DMS153 (cell line): ENCODE results near the gene HDAC9.
"Not testable (repeated sequence)": the region's sequence is repeated elsewhere in the genome, so short reads cannot be mapped to it uniquely, and the experiment has no call there.

Source experiments
- DNase-seq: peaks from one replicate; lab custom pipeline; 2025; lab: John Stamatoyannopoulos, UW

The HDAC9 gene

DNA sequence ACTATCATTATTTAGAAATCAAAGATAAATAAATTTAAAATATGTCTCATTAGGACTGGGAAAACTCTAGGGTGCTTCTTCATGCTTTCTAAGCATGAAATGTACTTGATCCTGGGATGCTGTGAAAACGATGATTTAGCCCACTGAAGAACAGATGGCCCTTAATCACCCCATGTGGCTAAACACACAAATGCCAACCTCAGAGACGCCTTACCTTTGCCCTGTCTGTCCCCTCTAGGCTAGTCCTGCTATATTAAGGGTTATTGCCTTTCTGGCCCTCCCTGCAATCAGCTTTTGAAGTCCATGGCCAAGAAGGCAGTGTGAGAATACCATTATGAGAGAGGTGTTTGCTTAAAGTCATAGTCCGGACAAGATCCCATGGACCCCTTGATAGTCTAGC lies 404.7 kb downstream of the HDAC9 start:
- DNase-seq = no peak

DNA sequence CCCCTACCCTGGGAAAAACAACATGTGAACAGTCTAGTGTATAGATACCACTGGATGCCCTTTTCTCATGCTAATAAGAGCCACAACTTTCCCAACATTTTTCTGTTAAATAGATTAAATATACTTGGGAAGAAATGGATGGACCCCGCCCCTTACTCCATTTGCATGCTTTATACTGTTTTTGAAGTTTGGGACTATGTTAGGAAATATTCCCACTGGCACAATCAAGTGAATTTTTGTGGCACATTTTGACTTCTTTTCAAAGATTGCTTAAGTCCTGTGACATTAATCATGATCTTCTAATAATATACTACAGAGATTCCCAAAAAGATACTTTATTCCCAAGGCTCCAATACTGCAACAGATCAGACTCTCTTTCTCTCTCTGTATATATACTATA lies 405.3 kb downstream of the HDAC9 start:
- DNase-seq = no peak

- no peak for DNase-seq
Observed at GRCh38 chr7:18901351-18901750, 405.8 kb downstream of the HDAC9 start.

DNA sequence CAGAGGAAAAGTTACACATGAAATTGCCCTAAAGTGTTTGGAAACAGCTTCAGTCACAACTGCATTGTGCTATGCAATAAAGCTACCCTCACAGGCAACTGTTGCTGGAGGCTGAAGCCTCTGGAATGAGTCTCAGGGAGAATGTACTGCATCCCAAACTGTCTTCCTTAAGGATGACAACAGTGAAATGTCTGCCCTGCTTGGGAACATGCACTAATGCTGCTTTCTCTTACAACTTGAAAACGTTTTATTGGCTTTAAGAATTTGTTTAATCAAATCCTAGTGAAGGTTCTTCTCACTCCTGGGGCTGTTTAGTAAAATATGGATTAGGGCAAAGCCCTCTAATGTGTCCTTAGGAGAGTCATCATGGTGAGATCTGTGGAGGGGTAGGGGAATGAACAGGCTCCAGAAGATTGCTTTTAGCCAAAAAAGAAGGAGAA lies 406.5 kb downstream of the HDAC9 start:
- DNase-seq = no peak

DNA sequence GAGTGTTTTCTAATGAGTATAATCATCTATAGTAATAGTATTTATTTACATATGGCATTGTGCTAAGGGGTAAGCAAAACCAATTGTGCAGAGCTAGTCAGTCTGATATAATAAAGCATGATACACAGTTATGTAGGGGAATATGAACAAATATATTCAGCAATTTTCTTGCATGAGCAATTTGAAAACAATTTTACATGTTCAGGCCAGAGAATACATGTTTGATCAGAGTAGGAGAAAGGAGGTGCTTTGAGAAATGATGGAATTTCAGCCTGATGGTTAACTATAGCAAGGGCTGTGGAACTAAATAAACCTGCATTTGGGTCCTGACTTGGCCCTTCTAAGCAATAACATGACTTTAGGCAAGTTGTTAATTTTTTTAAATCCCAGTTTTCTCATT lies 407.3 kb downstream of the HDAC9 start:
- no peak for DNase-seq

- no peak for DNase-seq
Observed at GRCh38 chr7:18903695-18904094, 408.1 kb downstream of the HDAC9 start.

DNA sequence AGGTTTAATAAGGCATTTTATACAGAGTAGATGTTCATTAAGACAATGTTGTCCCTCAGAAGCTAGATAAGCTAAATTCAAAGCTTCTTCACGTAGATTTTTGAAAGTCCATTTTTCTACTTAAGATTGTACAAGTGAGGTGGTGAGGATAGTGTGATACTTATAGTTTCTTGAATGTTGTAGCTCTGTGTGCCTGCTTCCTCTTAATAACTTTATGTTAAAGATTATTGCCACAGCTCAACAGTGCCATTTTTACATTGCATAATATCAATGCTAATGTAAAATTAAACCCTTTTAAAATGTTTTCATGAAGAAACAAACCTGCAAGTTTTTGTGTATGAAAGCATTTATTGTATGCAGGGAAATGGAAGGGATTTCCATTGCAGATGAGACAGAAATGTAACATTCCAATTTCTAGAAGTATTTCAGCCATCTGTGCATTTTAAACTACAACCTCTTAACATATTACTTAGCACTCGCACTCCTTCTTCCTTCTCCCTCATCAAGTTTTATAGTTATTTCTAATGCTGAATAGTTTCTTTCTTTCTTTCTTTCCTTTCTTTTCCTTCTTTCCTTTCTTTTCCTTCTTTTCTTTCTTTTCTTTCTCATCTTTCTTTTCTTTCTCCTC lies 409.9 kb downstream of the HDAC9 start:
- no peak for DNase-seq

- DNase-seq = no peak
Observed at GRCh38 chr7:18906901-18907300, 411.4 kb downstream of the HDAC9 start.

DNA sequence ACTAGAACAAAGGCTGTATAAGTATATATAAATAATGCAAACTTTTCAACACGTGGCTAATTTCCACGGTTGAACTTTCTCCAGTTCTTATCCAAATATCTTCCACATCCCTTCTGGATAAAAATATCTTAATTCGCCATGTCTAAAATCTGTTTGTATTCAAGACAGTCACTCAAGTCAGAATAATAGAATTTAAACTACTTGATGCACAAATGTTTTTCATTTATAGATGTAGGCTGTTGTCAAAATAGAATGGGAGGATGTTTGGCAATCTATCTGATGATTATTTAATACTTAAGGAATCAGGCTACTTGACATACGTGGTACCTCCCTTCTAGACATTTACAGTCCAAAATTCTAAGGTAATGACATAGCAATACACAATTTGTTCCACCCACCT lies 417.6 kb downstream of the HDAC9 start:
- no peak for DNase-seq

DNA sequence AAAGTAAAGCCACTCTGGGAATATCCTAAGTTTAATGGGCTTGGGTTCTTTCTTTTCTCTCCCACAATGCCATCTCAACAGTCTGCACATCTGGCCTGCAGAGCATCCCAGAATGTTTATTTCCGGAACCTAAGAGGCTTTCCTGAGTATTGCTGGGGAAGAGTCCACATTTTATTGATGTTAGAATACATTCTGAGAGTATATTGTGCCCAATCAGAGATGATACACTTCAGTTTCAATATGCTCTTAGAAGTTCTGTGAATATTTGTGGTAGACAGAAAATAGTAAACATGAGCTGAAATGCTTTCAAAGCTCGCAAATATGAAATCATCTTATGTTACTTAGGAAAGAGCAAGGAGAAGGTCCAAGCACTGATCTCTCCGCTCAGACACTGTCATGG lies 421.3 kb downstream of the HDAC9 start:
- no peak for DNase-seq

- no peak for DNase-seq
Observed at GRCh38 chr7:18927134-18927533, 431.6 kb downstream of the HDAC9 start.

GRCh38 chr7:18936265-18936664 lies 440.7 kb downstream of the HDAC9 start:
- no peak for DNase-seq

- no peak for DNase-seq
Observed at GRCh38 chr7:18939771-18940592, 444.4 kb downstream of the HDAC9 start.

- no peak for DNase-seq
Observed at GRCh38 chr7:18940593-18941134, 445.1 kb downstream of the HDAC9 start.

- no peak for DNase-seq
Observed at GRCh38 chr7:18941207-18941606, 445.7 kb downstream of the HDAC9 start.

DNA sequence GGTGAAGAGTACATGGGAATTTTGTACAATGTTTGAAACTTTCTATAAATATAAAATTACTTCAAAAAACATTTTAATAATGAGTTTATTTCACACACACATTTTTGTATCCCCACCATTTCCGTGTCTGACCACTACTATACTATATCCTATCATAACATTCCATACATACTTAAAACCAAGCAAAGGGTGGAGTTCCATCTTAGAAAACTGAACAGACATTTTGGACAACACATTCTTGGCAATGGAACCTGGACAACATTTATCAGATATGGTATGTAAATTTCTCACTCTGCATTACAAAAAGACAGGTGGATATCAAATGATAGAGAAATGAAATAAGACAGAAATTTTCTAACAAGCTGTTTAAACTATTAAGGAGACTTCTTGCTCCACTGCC lies 453.0 kb downstream of the HDAC9 start:
- DNase-seq = no peak

GRCh38 chr7:18952846-18953245 lies 457.3 kb downstream of the HDAC9 start:
- DNase-seq = no peak

DNA sequence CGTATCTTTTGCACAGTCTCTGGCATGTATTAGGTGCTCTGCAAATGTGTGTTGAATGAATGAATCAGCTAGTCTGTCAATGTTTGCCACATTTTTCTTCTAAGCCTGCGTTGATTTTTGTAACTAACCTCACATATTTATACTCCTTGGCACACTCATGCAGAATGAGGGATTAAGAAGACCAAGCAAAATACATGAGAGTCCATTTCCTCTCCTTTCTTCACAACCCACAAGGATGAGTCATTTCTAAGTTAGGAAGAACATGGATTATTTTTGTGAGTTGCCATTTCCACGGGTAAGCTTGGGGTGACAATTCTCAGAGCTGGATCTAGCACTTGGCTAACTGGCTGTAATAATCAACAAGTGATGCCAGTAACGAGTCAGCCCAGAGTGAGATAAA lies 463.1 kb downstream of the HDAC9 start:
- no peak for DNase-seq

GRCh38 chr7:18960725-18961124 lies 465.2 kb downstream of the HDAC9 start:
- no peak for DNase-seq

- DNase-seq = no peak
Observed at GRCh38 chr7:18962031-18962430, 466.5 kb downstream of the HDAC9 start.

GRCh38 chr7:18965657-18966056 lies 470.1 kb downstream of the HDAC9 start:
- no peak for DNase-seq

- not testable (repeated sequence) for DNase-seq
Observed at GRCh38 chr7:18967755-18968154, 472.2 kb downstream of the HDAC9 start.

- no peak for DNase-seq
Observed at GRCh38 chr7:18971839-18972238, 476.3 kb downstream of the HDAC9 start.
